ENCODE results near the gene ELN. TPM values are rescaled to one million over a fixed set of nuclear protein-coding genes. Genes with fewer than 3 reads are reported as not detected.
A peak's percentile ranks its signal among the peaks of the same experiment; 100 is the strongest.

The ELN gene
- total RNA-seq, 1 donor from 2014 or later: 15,554 TPM

- H3K27me3 Mint-ChIP-seq (ENCODE audit: low read depth): no peaks in the 10 kb centered on the region
- H3K9me3 Mint-ChIP-seq (ENCODE audit: low read depth): peaks cover 18% of the 10 kb centered on the region
- peaks cover 70% of the 10 kb centered on the region for H3K4me1 Mint-ChIP-seq (ENCODE audit: low read depth)
- H3K4me3 Mint-ChIP-seq (ENCODE audit: unreplicated experiment): no peak overlapping the region
- no peak for TF ChIP-seq CTCF (IDR thresholded peaks at IDR 0.05)
- peaks cover 7% of the 10 kb centered on the region for H3K36me3 Mint-ChIP-seq (ENCODE audit: low read depth)
- DNase-seq (ENCODE audit: low spot score): no peak
- peak overlapping the region; percentile 94 for H3K27ac Mint-ChIP-seq (ENCODE audit: unreplicated experiment)
Observed at GRCh38 chr7:73995330-73995729, 32.6 kb upstream of the ELN start.

- Mint-ChIP-seq H3K4me1 (ENCODE audit: low read depth) (peaks cover 76% of the 10 kb centered on the region), H3K9me3 (ENCODE audit: low read depth) (peaks cover 18% of the 10 kb centered on the region), H3K36me3 (ENCODE audit: low read depth) (peaks cover 6% of the 10 kb centered on the region), H3K27ac (ENCODE audit: unreplicated experiment) (peak overlapping the region; percentile 94), H3K27me3 (ENCODE audit: low read depth) (no peaks in the 10 kb centered on the region), H3K4me3 (ENCODE audit: unreplicated experiment) (no peak overlapping the region)
- DNase-seq (ENCODE audit: low spot score): no peak
- TF ChIP-seq CTCF (IDR thresholded peaks at IDR 0.05): no peak
Observed at GRCh38 chr7:73995821-73996511, 32.0 kb upstream of the ELN start.

- H3K4me1 Mint-ChIP-seq (ENCODE audit: low read depth): peaks cover 85% of the 10 kb centered on the region
Observed at GRCh38 chr7:73997056-73997455, 30.9 kb upstream of the ELN start.

GRCh38 chr7:73999664-74000435, 28.1 kb upstream of the ELN start:
- Mint-ChIP-seq H3K27me3 (ENCODE audit: low read depth) (no peaks in the 10 kb centered on the region), H3K27ac (ENCODE audit: unreplicated experiment) (peak overlapping the region; percentile 97), H3K4me3 (ENCODE audit: unreplicated experiment) (peak overlapping the region; percentile 12), H3K9me3 (ENCODE audit: low read depth) (peaks cover 6% of the 10 kb centered on the region), H3K4me1 (ENCODE audit: low read depth) (peaks cover 89% of the 10 kb centered on the region), H3K36me3 (ENCODE audit: low read depth) (no peaks in the 10 kb centered on the region)
- DNase-seq (ENCODE audit: low spot score): no peak
- no peak for TF ChIP-seq CTCF (IDR thresholded peaks at IDR 0.05)

More at GRCh38 chr7:73997056-73997455, 30.9 kb upstream of the ELN start:
- no peak for TF ChIP-seq CTCF (IDR thresholded peaks at IDR 0.05)
- peaks cover 18% of the 10 kb centered on the region for H3K9me3 Mint-ChIP-seq (ENCODE audit: low read depth)
- H3K27ac Mint-ChIP-seq (ENCODE audit: unreplicated experiment): peak overlapping the region; percentile 94
- DNase-seq (ENCODE audit: low spot score): no peak
- no peak overlapping the region for H3K4me3 Mint-ChIP-seq (ENCODE audit: unreplicated experiment)
- peaks cover 5% of the 10 kb centered on the region for H3K36me3 Mint-ChIP-seq (ENCODE audit: low read depth)
- no peaks in the 10 kb centered on the region for H3K27me3 Mint-ChIP-seq (ENCODE audit: low read depth)

- Mint-ChIP-seq H3K4me3 (ENCODE audit: unreplicated experiment) (no peak overlapping the region), H3K9me3 (ENCODE audit: low read depth) (no peaks in the 10 kb centered on the region), H3K4me1 (ENCODE audit: low read depth) (peaks cover 89% of the 10 kb centered on the region), H3K36me3 (ENCODE audit: low read depth) (no peaks in the 10 kb centered on the region), H3K27me3 (ENCODE audit: low read depth) (no peaks in the 10 kb centered on the region), H3K27ac (ENCODE audit: unreplicated experiment) (peak overlapping the region; percentile 97)
- DNase-seq (ENCODE audit: low spot score): no peak
- no peak for TF ChIP-seq CTCF (IDR thresholded peaks at IDR 0.05)
Observed at GRCh38 chr7:74000489-74001149, 27.4 kb upstream of the ELN start.

Data from chondrocyte (in vitro differentiated cells).